ENCODE data around the gene IGSF21. TPM values are rescaled to one million over a fixed set of nuclear protein-coding genes. Genes with fewer than 3 reads are reported as not detected.

IGSF21 gene
- polyA plus RNA-seq, 6 donors from 2014 or later: not detected

DNA sequence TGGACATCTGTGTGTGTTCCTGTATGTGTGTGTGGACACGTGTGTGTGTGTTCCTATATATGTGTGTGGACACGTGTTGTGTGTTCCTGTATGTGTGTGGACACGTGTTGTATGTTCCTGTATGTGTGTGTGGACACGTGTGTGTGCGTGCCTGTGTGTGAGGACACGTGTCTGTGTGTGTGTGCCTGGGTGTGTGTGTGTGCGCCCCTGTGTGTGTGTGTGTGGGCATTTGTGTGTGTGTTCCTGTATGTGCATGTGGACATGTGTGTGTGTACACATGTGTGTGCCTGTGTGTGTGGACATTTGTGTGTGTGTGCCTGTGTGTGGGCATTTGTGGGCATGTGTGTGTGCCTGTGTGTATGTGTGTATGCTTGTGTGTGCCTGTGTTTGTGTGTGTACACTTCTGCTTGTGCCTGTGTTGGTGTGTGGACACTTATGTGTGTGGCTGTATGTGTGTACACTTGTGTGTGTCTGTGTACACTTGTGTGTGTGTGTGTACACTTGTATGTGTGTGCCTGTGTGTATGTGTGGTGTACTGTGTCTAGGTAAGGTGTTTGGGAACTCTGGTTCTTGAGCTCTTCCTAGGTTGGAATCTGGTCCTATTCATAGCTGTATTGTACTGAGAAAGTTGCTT lies 3.7 kb upstream of the IGSF21 start:
- ATAC-seq (ENCODE audit: low read depth in 2 of 2): no peak

DNA sequence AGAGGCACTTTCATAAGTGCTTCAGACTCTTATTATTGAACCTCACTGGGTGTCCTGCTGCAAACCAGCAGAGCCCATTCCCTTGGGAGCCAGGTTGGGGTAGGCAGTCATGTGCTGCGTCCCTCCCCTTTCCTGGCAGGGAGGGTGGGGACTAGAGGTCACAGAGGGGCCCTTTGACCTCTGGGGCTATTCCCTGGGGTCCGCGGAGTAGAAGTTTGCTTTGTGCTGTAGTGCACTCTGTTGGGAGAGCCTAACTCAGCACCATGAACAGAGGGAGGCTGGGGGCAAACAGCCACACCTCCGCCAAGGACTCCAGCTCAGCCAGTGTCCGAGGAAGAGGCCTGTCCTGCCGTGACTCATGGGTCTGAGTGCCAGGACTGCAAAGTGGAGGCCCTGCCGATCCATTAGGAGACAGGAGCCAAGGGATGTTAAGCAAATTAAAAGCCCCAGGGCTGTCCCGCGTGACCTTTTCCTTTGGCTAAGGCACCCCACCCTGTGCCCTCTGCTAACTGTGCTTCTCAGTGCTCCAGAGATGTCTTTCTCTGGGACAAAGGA lies 3.0 kb upstream of the IGSF21 start:
- H3K36me3 Mint-ChIP-seq: peaks cover 0 to 17% of the 10 kb centered on the region in 2 donors
- ATAC-seq (ENCODE audit: low read depth in 2 of 2) (no peak), DNase-seq (no peak)
- H3K4me1 Mint-ChIP-seq: peaks cover 0 to 7% (median 5%) of the 10 kb centered on the region in 3 donors
- H3K27ac Mint-ChIP-seq: no peak overlapping the region
- H3K27me3 Mint-ChIP-seq: peaks cover 56 to 70% (median 60%) of the 10 kb centered on the region in 3 donors
- peaks cover 0 to 5% (median 0%) of the 10 kb centered on the region in 7 donors for H3K9me3 Mint-ChIP-seq
- no peak overlapping the region for H3K4me3 Mint-ChIP-seq

More for the DNA sequence above, 3.7 kb upstream of the IGSF21 start:
- Mint-ChIP-seq H3K27me3 (peaks cover 53 to 69% (median 58%) of the 10 kb centered on the region in 3 donors), H3K4me1 (peaks cover 0 to 7% (median 5%) of the 10 kb centered on the region in 3 donors), H3K9me3 (peaks cover 0 to 5% (median 0%) of the 10 kb centered on the region in 7 donors), H3K27ac (peak overlapping the region in 1 of 6 donors; percentile 49), H3K4me3 (peak overlapping the region in 1 of 8 donors; percentile 25), H3K36me3 (peaks cover 0 to 16% of the 10 kb centered on the region in 2 donors)
- DNase-seq: no peak

DNA sequence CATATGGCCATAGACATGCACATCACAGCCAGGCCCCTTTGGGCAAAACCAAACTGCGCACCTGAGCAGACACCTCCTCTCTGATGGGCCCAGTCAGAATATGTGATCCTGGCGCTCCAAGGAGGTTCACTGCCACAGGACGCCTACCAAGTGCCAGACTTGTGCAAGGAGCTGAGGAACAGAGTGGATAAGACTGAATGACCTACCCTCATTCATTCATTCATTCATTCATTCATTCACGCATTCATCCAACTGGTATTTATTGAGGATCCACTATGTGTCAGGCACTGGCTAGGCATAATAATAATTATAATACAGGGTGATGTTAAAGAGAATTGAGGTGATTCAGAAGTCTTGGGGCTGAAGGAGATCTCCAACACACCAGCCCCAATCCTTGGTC lies 2.4 kb upstream of the IGSF21 start:
- Mint-ChIP-seq H3K27me3 (peaks cover 56 to 75% (median 65%) of the 10 kb centered on the region in 3 donors), H3K9me3 (peaks cover 0 to 5% (median 0%) of the 10 kb centered on the region in 7 donors), H3K36me3 (peaks cover 0 to 17% of the 10 kb centered on the region in 2 donors), H3K27ac (no peak overlapping the region), H3K4me3 (no peak overlapping the region), H3K4me1 (peaks cover 0 to 12% (median 5%) of the 10 kb centered on the region in 3 donors)
- ATAC-seq (ENCODE audit: low read depth in 2 of 2): no peak
- DNase-seq: no peak

DNA sequence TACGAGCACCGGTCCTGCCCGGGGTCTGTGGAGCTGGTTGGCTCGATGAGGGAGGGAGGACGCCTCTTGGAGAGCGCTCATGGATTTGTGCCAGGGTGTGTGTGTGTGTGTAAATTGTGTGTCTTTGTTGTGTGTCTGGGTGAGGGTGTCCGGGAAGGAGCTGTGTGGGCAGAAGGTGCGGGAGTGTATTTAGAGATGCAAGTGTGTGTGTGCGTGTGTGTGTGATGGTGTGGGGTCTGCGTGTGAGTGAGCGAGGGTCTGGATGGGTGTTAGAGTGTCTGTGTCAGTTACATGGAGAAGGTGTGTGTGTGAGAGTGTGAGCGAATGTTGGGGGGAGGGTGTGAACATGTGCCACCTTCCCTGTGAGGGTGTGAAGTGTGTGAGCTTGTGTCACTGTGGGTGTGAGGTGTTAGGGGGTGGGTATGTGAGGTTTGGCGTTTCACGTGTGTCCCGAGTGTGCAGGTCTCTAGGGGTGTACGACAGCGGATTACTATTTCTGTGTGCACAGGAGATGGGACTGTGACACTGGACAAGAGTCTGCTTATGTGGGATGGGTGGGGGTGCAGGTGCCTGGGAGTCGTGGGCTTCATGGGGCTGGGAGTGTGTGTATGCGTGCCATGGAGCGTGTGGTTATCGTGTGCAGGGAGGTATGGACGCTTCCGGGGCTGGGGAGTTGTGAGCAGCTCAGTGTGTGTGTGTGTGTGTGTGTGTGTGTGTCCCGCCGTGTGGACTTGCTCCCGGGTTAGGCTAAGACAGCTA lies 880 bp downstream of the IGSF21 start:
- Mint-ChIP-seq H3K4me1 (peaks cover 0 to 14% (median 12%) of the 10 kb centered on the region in 3 donors), H3K36me3 (peaks cover 0 to 17% of the 10 kb centered on the region in 2 donors), H3K9me3 (peaks cover 0 to 5% (median 0%) of the 10 kb centered on the region in 7 donors), H3K4me3 (peak overlapping the region in 1 of 8 donors; percentile 4), H3K27me3 (peaks cover 56 to 73% (median 71%) of the 10 kb centered on the region in 3 donors), H3K27ac (peak overlapping the region in 1 of 6 donors; percentile 32)
- DNase-seq (no peak), ATAC-seq (ENCODE audit: low read depth in 2 of 2) (no peak)

DNA sequence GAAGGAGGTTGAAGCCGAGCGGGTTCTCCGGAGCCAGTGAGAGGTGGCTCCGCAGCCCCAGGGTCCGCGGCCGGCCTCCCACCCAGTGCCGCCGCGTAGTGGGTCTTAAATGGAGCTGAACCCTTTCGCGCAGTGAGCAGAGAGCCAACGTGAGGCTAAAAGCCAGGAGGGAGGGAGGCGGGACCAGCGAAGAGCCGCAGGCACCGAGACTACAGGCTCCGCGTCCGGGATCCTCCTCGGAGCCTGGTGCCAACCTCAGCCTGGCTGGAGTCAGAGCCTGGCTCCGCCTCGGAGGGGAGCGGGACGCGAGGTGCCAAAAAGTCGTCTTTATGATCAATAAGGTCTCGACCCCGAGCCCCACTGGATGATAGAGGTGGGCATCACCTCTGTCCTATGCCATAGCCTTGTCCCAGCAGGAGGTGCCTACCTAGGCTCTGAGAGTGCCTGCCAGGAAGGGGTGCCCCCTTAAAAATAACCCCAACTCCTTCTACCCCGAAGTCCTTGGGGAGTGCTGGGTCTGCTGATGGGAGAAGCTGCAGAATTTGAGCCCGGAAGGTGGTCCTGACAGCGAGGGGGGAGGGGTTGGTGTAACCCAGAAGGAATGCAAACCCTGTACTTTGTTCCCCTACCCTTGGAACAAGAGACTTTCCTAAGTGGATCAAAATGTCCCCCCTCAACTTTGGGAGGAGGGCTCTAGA lies 1.6 kb downstream of the IGSF21 start:
- Mint-ChIP-seq H3K27ac (no peak overlapping the region), H3K4me3 (peak overlapping the region in 1 of 8 donors; percentile 39), H3K36me3 (peaks cover 0 to 17% of the 10 kb centered on the region in 2 donors), H3K4me1 (peaks cover 0 to 14% (median 12%) of the 10 kb centered on the region in 3 donors), H3K9me3 (peaks cover 0 to 5% (median 0%) of the 10 kb centered on the region in 7 donors), H3K27me3 (peaks cover 49 to 73% (median 72%) of the 10 kb centered on the region in 3 donors)
- ATAC-seq (ENCODE audit: low read depth in 2 of 2): no peak
- no peak for DNase-seq

DNA sequence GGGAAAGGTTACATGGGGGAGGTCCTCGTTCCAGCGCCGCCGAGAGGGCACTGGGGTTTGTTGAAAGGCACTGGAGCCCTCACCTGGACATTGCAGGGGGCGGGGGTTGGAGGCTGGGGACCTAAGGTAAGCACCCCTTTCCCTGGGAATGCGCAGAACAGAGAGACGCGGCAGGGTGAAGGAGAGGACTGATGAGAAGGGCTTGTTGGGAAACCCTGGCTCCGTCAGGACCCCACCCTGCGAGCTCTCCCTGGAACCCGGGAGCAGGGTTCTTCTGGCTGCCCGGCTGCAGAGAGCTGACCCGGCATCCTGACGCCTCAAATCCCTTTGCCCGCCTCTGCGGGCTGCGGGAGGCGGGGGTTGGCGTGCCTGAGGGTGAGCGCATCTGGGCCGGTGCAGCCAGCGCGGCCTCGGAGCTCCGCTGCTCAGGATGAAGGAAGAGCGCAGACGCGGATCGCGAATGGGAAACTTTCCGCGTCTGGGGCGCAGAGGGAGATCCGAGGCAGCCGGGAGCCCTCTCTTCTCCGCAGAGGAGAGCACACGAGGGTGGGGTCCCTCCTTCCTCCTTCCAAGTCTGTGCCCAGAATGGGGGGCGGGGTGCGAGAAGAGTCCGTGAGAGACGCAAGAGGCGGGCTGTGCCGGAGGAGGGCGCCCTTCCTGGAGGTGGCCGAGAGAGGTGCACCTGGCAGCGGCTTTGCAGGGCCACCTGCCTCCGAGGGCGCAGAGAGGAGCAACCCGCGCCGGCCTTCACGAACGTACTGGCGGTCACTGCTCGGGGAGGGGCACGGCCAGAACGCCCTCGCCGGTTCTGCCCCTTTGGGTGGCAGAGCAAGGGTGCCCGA lies 2.4 kb downstream of the IGSF21 start:
- Mint-ChIP-seq H3K4me1 (peaks cover 0 to 14% (median 12%) of the 10 kb centered on the region in 3 donors), H3K27me3 (peaks cover 53 to 81% (median 76%) of the 10 kb centered on the region in 3 donors), H3K27ac (no peak overlapping the region), H3K9me3 (peaks cover 0 to 5% (median 0%) of the 10 kb centered on the region in 7 donors), H3K36me3 (peaks cover 0 to 17% of the 10 kb centered on the region in 2 donors), H3K4me3 (peak overlapping the region in 2 of 8 donors; percentile 39 to 45)
- ATAC-seq (ENCODE audit: low read depth in 2 of 2) (no peak), DNase-seq (no peak)

DNA sequence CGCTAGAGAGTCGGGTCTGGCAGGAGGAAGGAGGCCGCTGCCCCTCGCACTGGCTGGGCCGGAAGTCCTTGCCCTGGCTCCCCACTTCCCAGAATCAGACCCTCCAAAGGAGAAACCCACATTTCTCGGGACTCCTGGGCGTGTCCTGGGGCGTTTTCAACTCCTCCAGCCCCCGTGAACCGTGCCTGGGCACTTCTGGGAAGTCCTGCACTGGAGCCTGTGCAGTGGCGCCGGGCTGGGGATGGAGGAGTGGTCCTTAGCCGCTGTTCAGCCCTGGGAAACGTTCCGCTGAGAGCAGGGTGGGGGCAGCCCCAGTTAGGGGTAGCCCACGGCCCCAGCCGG lies 3.0 kb downstream of the IGSF21 start:
- Mint-ChIP-seq H3K4me3 (peak overlapping the region in 1 of 8 donors; percentile 6), H3K4me1 (peaks cover 0 to 14% (median 12%) of the 10 kb centered on the region in 3 donors), H3K36me3 (peaks cover 0 to 17% of the 10 kb centered on the region in 2 donors), H3K27ac (no peak overlapping the region), H3K27me3 (peaks cover 49 to 87% (median 82%) of the 10 kb centered on the region in 3 donors), H3K9me3 (peaks cover 0 to 5% (median 0%) of the 10 kb centered on the region in 7 donors)
- DNase-seq (no peak), ATAC-seq (ENCODE audit: low read depth in 2 of 2) (no peak)

DNA sequence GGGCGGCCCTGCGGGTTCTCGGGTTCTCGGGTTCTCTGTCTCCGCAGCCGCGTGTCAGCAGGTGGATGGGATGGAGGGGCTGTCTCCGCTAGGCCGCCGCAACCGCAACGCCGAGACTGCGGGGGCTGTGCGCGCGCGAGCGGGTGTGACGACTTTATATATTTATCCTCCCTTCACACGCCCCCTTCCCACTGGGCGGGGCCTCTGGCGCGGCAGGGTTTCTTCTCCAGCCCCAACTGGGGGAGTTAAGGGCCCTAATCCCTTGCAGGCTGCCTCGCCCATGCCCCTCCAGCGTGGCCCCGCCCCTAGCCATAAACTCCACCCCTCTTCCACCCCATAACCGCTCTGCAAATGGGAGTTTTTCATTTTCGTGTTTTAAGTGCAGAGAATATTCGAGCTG lies 3.4 kb downstream of the IGSF21 start:
- peaks cover 49 to 90% (median 84%) of the 10 kb centered on the region in 3 donors for H3K27me3 Mint-ChIP-seq
- H3K4me1 Mint-ChIP-seq: peaks cover 0 to 14% (median 12%) of the 10 kb centered on the region in 3 donors
- H3K9me3 Mint-ChIP-seq: peaks cover 0 to 5% (median 0%) of the 10 kb centered on the region in 7 donors
- no peak overlapping the region for H3K27ac Mint-ChIP-seq
- H3K36me3 Mint-ChIP-seq: peaks cover 0 to 17% of the 10 kb centered on the region in 2 donors
- ATAC-seq (ENCODE audit: low read depth in 2 of 2) (no peak), DNase-seq (no peak)
- peak overlapping the region in 4 of 8 donors; percentile 9 to 66 (median 39) for H3K4me3 Mint-ChIP-seq

DNA sequence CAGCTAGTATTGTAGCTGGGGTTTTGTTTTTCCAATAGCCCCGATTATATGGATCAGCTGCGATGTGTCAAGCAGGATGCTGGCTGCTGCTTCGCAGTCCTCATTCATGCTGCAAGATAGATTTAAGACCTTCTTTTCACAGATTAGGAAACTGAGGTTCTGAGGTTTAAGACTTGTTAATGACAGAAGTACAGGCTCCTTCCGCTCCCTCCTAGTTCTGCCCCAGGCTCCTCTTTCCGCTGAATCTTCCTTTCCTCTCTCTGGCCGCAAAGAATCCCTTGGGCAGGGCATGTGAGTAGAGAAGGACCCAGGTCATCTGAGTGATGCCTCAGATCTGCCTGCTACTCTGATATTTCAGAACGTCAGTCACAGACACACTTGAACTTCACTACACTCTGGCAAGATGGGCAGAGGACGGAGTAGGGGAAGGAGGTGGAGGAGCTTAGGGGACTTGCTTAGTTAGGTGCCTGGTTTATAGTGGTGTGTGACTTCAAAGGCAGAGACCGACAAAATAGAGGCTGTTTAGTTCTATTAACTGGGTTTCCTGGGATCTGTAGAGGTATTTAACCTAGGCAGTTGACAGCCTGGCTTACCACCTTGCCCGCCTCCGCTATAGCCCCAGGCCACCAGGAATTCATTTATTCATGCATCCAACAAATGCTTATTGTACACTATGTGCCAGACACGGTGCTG lies 4.2 kb downstream of the IGSF21 start:
- peaks cover 0 to 17% of the 10 kb centered on the region in 2 donors for H3K36me3 Mint-ChIP-seq
- peaks cover 0 to 5% (median 0%) of the 10 kb centered on the region in 7 donors for H3K9me3 Mint-ChIP-seq
- H3K27me3 Mint-ChIP-seq: peaks cover 41 to 90% (median 76%) of the 10 kb centered on the region in 3 donors
- peaks cover 0 to 14% (median 12%) of the 10 kb centered on the region in 3 donors for H3K4me1 Mint-ChIP-seq
- no peak overlapping the region for H3K27ac Mint-ChIP-seq
- ATAC-seq (ENCODE audit: low read depth in 2 of 2) (no peak), DNase-seq (no peak)
- peak overlapping the region in 1 of 8 donors; percentile 40 for H3K4me3 Mint-ChIP-seq

DNA sequence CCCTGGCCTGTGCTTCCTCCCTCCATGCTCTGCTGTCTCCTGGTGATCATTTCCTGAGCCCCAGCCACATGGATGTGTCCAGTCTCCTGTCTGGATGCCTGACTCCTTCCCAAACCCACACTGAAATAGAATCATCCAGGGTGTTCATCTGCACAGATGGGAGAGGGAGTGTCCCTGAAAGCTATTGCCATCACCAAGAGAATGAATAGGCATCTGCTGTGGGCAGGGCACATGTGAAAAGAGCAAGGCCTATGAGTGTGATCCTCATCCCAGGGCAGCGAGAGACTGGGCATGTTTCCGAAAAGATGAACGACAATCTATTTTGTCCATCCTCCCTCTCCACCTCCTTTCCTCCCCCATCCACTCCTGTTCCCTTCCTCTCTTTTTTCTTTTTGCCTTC lies 5.0 kb downstream of the IGSF21 start:
- DNase-seq (no peak), ATAC-seq (ENCODE audit: low read depth in 2 of 2) (no peak)
- Mint-ChIP-seq H3K27me3 (peaks cover 43 to 91% (median 75%) of the 10 kb centered on the region in 3 donors), H3K9me3 (peaks cover 0 to 5% (median 0%) of the 10 kb centered on the region in 7 donors), H3K4me1 (peaks cover 0 to 14% (median 12%) of the 10 kb centered on the region in 3 donors), H3K4me3 (no peak overlapping the region), H3K27ac (no peak overlapping the region), H3K36me3 (peaks cover 0 to 10% of the 10 kb centered on the region in 2 donors)

DNA sequence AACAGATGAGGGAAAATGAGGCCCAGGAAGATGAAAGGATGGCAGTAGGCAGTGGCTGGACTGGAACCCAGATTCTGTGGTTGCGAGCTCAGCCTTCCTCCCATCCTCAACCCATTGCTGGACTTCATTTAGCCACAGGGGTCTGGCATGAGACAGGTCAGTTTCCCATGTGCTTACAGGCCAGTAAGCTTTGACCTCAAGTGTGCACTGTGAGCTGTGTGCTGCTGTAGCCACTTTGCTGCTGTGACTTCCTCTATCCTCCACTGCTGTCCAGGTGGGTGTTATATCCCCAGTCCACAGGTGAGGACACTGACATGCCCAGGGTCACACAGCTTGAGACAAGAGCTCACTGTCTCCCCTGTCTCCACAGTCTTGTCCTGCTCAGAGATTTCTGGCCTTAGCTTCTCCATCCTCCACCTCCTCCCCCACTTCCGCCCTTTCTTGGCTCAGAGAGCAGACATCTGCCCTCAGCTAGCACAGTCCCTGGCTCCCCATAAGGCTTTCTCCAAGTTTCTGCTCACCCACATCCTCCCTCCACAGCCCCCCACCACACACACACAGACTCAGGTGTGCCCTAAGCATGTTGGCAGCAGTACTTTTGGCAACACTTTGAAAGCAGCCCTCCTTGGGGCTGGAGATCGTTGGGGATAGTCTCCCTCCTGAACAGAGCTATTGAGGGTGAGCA lies 7.3 kb downstream of the IGSF21 start:
- no peak overlapping the region for H3K4me3 Mint-ChIP-seq
- DNase-seq (no peak), ATAC-seq (ENCODE audit: low read depth in 2 of 2) (no peak)
- H3K4me1 Mint-ChIP-seq: peaks cover 0 to 9% (median 3%) of the 10 kb centered on the region in 3 donors
- no peaks in the 10 kb centered on the region for H3K36me3 Mint-ChIP-seq
- H3K27me3 Mint-ChIP-seq: peaks cover 42 to 72% (median 71%) of the 10 kb centered on the region in 3 donors
- peaks cover 0 to 6% (median 0%) of the 10 kb centered on the region in 7 donors for H3K9me3 Mint-ChIP-seq
- no peak overlapping the region for H3K27ac Mint-ChIP-seq
